MM.1S (cell line): Measurements from ENCODE around the gene MIEN1.

ENCODE experiments used
- CTCF ChIP-seq: fragments of 300-600 bp; sonication (generic); IDR thresholded peaks from 2 replicates; pipeline ENCODE4 v1.5.1; 2016; ENCODE audit warnings: antibody characterized with exemption, low read length, mixed read lengths
- EZH2 ChIP-seq: fragments of 300-600 bp; sonication (generic); optimal IDR thresholded peaks from 2 replicates; pipeline ENCODE3; 2017; ENCODE audit warnings: low read depth, mild to moderate bottlenecking, antibody characterized with exemption, low read length, mixed read lengths
- EZH2phosphoT487 ChIP-seq: fragments of 300-600 bp; sonication (generic); IDR thresholded peaks from 2 replicates; pipeline ENCODE4 v1.6.1; 2018; ENCODE audit warnings: antibody characterized with exemption, low read length

- TF ChIP-seq CTCF (no peak), EZH2phosphoT487 (no peak), EZH2 (no peak)
These were observed 15.8 kb upstream of the MIEN1 start for GRCh38 chr17:39746145-39746461.
